Cerebellar cortex (tissue), 1 donor: ENCODE results near the gene CSNK1G2.
A peak's percentile ranks its signal among the peaks of the same experiment; 100 is the strongest.

Experiments used
- DNase-seq: peaks from one replicate; pipeline ENCODE4 v3.0.0-alpha.2; 2015; ENCODE audit warnings: low spot score

CSNK1G2 gene

DNA sequence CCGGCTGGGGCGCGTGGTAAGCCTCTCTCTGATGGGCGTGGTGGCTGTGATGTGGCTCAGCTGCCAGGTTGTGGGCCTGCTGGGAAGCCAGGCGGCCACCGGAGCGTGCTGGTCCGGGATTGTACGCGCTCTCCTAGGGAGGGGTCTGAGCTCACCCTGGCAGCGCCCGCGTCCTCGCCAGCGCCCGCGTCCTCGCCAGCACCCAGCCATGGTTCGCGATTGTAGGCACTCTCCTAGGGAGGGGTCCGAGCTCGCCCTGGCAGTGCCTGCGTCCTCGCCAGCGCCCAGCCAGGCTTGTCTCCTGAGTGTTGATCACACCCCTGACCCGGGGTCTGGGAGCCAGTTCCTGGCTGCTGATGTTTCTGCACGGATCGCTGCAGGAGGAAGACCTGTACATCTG, 22.0 kb upstream of the CSNK1G2 start:
- DNase-seq: no peak

- DNase-seq: no peak
Measured at GRCh38 chr19:1920644-1921043, 20.3 kb upstream of the CSNK1G2 start.

DNA sequence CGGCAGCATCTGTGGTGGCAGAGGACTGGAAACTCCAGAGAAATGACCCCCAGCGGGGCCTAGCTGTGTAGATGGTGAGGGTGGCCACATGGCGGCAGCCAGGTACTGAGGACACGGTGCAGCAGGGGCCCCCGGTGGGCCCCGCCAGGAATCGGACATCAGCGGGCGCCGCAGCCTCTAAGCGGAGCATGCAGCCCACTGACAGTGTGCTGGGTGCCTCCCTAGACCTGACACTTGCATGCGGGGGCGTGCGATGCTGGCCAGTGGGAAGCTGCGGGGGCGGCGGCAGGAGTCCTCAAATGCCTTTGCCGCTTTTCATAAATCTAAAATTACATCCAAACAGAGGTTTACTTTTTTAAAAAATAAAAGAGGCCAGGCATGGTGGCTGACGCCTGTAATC, 19.6 kb upstream of the CSNK1G2 start:
- no peak for DNase-seq

DNA sequence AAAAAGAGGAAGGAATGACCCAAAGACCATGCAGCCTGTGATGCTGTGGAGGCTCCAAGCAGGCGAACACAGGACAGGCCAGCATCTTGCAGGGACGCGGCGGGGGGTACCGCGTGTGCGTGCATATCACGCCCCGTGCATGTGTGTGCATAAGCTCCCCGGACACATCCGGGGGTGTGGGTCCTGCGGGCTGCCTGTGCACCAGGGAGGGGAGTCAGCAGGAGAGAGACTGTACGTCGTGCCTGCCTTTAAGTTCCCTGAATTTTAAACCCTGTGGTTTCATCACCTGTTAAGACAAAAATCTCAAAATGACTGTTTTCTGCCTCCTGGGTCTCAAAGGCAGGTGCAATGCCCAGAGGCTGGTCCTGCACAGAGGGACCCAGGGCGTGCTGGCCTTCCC, 19.1 kb upstream of the CSNK1G2 start:
- no peak for DNase-seq

GRCh38 chr19:1922803-1923202, 18.2 kb upstream of the CSNK1G2 start:
- DNase-seq: no peak

DNA sequence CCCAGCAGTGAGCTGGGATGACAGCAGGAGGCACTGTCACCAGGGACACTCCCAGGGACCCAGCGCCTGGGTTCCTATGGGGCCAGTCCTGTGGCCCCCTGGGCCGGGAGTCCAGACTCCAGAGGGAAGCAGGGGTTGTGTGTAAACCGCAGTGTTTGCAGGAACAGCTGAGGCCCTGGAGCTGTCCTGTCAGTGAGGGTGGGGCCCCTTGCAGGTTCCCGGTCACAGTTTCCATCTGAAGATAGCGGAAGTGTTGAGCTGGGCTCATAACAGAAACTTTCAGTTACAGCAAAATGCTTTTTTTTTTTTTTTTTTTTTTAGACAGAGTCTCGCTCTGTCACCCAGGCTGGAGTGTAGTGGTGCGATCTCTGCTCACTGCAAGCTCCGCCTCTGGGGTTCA, 17.7 kb upstream of the CSNK1G2 start:
- DNase-seq: no peak

DNA sequence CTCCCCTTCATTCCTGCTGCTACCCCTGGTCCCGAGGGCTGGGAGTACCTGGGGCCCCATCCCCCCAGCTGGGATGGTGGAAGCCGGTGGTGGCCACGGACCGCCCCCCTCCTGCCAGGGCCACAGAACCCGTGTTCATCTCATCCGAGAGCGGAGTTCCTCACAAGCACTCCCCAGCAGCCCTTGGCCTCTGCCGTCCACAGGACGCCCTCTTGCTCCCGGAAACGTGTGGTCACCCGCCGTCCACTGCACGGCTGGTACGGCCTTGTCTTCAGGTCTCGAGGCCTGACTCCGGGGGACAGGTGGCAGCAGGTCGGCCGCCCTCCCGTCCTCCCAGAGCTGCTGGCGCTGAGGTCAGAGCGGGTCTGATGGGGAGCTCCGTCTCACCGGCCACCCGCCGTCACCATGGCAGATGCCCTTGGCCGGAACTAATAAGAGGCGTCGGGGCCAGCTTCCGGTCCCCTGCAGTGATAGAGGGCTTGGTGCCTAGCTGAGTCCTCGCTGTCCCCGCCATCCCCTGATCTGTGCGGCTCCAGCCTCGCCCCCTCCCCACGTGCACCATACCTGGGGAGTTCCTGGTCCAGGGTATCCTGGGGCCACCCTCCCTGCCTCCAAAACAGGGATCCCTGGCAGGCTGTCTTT, 16.5 kb upstream of the CSNK1G2 start:
- no peak for DNase-seq

DNA sequence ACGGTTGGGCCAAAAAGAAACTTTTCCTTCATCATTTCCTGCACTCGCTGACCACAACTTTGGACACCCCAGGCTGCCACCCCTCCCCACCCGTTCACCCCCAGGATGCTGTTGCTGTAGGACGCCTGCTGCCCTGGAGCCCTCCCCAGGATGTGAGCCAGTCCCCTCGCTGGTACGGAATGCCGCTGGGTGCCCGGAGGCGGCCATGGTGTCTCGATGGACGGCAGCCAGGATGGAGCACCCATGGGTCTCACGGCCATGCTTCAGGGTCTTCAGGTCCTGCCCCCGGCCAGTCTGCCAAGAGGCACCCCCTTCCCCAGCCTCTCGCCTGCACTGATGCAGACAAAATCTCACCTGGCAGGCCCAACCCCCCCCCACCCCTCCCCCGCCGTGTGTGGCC, 15.4 kb upstream of the CSNK1G2 start:
- DNase-seq: no peak

- peak; percentile 78 for DNase-seq
Measured at GRCh38 chr19:1929021-1929742, 11.8 kb upstream of the CSNK1G2 start.

GRCh38 chr19:1931445-1931844, 9.5 kb upstream of the CSNK1G2 start:
- no peak for DNase-seq

DNA sequence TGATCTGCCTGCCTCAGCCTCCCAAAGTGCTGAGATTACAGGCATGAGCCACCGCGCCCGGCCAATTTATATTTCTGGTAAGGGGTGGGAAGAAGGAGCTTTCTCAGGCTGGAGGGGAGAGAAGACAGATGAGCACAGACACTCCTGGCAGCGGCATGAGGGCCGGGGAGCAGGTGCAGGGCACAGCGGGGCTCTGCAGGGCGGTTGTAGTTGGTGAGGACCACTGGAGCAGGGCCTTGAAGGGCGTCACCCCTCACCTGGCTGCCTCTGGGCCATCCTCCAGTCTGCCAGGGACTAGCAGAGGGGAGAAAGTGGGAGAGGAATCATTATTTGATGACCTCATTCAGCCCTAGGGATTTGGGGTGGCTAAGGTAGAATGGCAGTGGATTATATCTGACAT, 8.6 kb upstream of the CSNK1G2 start:
- DNase-seq: no peak

- DNase-seq: no peak
Measured at GRCh38 chr19:1933244-1933643, 7.7 kb upstream of the CSNK1G2 start.

DNA sequence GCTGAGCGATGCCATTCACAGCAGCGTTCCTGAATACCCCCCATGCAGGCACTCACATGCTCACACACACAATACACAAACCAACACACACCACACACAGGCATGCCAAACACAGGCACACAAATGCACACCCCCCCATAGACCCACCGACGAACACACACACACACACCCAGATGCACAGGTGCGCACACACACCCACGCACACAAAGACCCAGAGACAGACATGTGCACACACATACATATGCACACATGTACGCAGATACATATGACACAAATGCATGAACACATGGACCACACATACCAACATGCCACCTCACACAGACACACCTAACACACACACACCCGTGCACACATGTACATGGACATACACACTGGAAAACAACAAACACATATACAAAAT, 7.0 kb upstream of the CSNK1G2 start:
- no peak for DNase-seq

- DNase-seq: no peak
Measured at GRCh38 chr19:1935484-1936208, 5.3 kb upstream of the CSNK1G2 start.

DNA sequence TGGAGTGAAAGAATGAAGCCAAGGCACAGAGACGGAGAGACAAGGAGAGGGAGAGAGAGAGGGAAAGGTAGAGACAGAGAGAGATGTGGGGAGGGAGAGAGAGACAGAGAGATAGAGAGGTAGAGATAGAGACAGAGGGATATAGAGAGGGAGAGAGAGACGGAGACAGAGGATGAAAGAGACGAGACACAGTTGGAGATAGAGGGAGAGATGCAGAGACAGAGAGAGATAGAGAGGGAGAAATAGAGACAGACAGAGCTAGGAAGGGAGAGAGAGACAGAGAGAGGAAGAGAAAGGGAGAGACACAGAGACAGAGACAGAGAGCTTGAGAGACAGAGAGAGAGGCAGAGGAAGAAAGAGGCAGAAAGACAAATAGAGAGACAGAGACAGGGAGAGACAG, 4.5 kb upstream of the CSNK1G2 start:
- no peak for DNase-seq

GRCh38 chr19:1936916-1937610, 3.9 kb upstream of the CSNK1G2 start:
- DNase-seq: no peak

GRCh38 chr19:1938071-1938470, 2.9 kb upstream of the CSNK1G2 start:
- DNase-seq: no peak

DNA sequence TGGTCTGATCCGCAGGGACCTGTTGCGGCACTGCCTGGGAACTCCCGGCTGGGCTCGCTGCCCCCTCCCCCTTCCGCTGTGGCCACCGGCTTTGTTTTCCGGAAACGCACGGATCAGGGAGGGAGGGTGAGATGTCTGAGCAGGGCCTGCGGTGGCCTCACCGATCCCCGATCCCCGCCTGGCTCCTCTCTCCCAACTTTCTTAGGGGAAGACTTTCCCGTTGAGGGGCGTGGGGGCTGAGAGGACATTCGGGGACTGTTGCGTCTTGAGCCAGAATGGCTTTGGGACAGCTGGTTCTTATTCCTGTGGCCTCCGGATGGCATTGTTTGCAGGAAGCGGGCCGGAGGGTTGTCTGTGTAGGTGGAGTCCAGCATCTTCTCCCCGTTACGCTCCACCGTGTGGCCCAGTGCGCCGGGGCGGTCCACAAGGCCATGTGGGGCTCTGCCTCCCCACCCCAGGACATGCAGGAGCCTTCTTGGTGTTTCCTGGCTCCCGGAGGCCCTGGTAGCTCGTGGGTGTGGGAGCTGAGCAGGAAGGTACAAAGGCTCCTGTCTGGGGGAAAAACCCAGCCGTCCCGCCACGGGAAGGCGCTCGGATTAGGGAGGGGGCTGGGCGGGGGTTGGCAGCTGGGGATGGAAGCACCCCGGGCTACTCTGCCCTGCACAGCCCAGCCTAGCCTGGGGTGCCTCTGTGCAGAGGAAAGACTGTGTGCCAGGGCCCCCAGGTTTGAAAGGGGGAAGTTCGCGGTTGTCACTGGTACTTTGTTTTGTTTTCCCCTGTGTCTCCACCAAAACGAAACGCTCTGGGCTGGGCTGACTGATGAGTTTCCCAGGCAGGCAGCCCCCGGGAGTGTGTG, 1.3 kb downstream of the CSNK1G2 start:
- DNase-seq: peak; percentile 57

GRCh38 chr19:1942934-1943555, 2.1 kb downstream of the CSNK1G2 start:
- DNase-seq: no peak

GRCh38 chr19:1943661-1944087, 2.7 kb downstream of the CSNK1G2 start:
- no peak for DNase-seq
